ENCODE measurements around the gene MRPS18B.

GRCh38 chr6:30619561-30619960 lies 1.9 kb downstream of the MRPS18B start:
- TF ChIP-seq CTCF (IDR thresholded peaks at IDR 0.05), result no peak
- TF ChIP-seq ZFX (IDR thresholded peaks at IDR 0.05; ENCODE audit: borderline replicate concordance), result no peak
